Adipose tissue (tissue), 3 donors: ENCODE results near the gene SLC16A8. TPM values are rescaled to one million over a fixed set of nuclear protein-coding genes. Genes with fewer than 3 reads are reported as not detected.
A peak's percentile ranks its signal among the peaks of the same experiment; 100 is the strongest.
"Not testable (repeated sequence)": the region's sequence is repeated elsewhere in the genome, so short reads cannot be mapped to it uniquely, and the experiment has no call there.

ENCODE experiments used
- H3K27ac ChIP-seq: one replicate; pipeline ENCODE4 v1.5.1; 2013; ENCODE audit warnings: low read depth, low read length
- WGBS, 3 donors: extraction: QIAGEN DNeasy Blood & Tissue Kit; methylation state at CpG; one replicate each; pipeline ENCODE4 v1.1.7; 2013; 5-methylcytosine and 5-hydroxymethylcytosine counted together
- polyA plus RNA-seq, 3 donors: library from polyadenylated mRNA; stranded (reverse); fragments of 200-250 nt; gene quantifications; one replicate each; pipeline ENCODE4 v1.2.3, GENCODE V29; 2013
- donor health status: healthy with polysubstance abuse.
- donor health status: Bipolar disorder and iron deficiency.
- donor health status: healthy.

SLC16A8 gene
- polyA plus RNA-seq, 3 donors = 0.21 to 0.34 (median 0.31) TPM

DNA sequence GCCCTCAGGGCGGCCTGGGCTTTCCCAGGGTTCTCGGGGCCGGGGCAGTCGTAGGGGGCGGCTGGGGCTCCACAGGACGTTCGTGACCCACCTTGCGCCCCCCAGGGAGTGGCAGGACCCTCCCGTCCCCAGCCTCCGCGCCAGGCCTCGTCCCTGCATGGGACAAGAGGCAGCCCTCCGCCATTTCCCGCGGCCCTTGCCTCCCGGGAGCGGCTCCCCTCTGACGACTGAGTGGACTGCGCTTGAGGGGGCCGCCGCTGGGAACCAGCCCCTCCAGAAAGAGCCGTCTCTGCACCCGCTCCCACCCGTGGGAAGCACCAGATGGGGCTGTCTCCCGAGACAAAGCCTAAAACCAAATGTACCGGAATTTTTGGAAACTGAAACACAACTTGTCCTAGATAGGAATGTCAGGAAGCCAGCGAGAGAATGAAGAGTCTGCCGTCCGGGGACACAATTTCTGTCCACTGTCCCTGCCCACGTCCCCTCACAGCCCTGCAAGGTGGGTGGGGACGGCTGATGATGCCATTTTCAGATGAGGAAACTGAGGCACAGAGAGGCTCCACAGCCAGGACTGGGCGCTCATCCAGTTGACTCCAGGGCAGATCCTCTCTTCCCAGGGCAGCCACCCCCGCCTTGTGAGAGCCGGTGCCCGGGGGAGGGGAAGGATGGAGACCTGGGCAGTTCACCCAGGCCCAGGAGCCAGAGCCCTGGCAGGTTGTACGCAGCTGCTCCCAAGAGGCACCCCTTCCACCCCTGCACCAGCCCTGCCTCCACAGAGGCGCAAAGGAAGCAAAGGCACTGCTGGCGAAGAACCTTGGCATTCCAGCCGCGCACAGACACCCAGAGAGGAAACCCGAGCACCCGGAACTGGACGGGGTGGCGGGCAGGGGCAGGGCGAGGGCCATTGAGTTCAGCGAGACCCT is 44.8 kb downstream of the SLC16A8 start:
- H3K27ac ChIP-seq = peak overlapping the region; percentile 24
- WGBS, 3 donors = 64 to 74% (median 73%) methylated on average over 45 to 46 of the region's 46 CpGs

DNA sequence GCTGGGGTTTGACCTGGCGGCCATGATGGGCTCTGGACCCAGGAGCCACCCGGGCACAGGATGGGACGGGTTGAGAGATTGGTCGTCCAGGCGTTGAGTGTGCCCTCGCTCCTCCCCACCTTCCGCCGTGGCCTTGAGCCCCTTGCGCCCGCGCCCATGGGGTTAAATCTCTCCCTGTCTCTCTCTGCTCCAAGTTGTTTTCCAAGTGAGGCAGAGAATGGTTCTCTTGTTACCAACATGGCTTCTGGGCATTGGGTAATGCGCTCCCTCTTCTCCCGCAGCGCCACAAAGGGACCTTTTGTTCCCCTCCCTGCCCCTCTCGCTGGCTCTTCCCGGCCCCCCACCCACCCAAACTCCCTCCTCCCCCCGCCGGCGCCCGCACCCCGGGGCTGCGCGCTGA is 45.6 kb downstream of the SLC16A8 start:
- no peak overlapping the region for H3K27ac ChIP-seq
- 91 to 94% (median 93%) methylated on average over 23 of the region's 23 CpGs for WGBS, 3 donors

DNA sequence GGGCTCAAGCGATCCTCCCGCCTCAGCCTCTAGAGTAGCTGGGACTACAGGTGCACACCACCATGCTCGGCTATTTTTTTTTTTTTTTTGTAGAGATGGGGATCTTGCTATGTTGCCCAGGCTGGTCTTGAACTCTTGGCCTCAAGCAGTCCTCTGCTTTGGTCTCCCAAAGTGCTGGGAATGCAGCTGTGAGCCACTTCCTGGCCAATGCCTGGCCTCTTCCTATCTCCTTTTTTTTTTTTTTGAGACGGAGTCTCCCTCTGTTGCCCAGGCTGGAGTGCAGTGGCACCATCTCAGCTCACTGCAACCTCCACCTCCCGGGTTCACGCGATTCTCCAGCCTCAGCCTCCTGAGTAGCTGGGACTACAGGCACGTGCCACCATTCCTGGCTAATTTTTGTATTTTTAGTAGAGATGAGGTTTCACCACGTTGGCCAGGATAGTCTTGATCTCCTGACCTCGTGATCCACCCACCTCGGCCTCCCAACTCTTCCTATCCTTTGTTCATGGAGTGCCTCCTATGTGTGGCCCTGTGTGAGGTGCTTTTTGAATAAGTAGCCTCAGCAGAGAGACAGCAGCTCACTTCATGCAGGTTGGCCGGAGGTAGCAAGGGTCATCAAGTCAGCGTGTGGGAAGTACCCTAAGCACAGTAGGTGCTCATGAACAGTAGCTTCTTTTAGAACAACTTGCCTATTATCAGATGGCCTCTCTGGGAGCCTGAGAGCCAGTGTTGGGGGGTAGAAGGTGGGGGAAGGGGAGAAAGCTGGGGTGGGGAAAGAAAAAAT is 46.4 kb downstream of the SLC16A8 start:
- not testable (repeated sequence) for H3K27ac ChIP-seq
- WGBS, 3 donors = 88 to 90% (median 89%) methylated on average over 13 of the region's 13 CpGs

DNA sequence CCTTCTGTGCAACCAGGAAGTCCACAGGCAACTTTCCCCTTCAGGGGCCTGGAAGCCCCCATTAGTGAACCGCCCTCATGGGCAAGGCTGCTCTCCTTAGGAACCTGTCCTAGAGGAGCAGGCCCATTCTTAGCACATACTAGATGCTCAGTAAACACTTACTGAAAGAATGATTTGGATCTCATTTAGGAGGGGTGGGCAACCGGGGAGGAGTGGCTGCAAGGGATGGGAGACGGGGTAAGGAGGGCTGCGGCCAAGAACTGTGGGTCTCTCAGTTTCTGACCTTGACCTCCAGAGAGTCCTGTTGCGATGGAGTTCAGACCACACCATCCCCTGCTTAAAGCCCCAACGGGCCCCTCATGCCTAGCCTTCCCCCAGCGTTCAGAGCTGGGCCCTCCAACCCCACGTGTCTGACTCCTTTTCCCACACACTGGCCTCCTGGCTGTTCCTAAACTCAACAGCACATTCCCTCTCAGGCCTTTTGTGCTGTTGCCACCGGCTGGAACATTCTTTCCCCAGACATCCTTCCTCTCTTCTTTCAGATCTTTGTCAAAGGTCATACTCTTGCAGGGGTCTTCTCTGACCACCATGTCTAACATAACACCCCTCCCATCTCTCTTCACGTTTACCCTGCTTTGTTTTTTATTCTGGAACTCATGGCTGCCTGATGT is 47.5 kb downstream of the SLC16A8 start:
- WGBS, 3 donors = 67 to 77% (median 73%) methylated on average over 10 of the region's 10 CpGs
- H3K27ac ChIP-seq = no peak overlapping the region

DNA sequence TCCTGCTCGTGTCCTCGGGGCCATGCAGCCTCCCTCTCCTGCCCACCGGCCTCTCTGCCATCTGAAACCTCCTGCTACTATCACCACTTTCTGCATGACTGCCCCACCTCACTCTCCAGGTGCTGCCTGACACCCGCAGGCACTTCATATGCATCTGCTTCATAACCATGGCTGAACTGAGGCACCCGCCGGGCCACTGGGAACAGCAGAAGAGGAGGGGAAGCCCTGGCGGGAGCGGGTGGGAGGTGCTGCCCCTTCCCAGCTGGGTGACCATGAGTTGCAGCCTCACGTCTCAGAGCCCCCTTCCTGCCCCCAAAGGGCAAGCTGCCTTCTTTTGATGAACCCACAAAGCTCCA is 48.5 kb downstream of the SLC16A8 start:
- H3K27ac ChIP-seq = no peak overlapping the region

DNA sequence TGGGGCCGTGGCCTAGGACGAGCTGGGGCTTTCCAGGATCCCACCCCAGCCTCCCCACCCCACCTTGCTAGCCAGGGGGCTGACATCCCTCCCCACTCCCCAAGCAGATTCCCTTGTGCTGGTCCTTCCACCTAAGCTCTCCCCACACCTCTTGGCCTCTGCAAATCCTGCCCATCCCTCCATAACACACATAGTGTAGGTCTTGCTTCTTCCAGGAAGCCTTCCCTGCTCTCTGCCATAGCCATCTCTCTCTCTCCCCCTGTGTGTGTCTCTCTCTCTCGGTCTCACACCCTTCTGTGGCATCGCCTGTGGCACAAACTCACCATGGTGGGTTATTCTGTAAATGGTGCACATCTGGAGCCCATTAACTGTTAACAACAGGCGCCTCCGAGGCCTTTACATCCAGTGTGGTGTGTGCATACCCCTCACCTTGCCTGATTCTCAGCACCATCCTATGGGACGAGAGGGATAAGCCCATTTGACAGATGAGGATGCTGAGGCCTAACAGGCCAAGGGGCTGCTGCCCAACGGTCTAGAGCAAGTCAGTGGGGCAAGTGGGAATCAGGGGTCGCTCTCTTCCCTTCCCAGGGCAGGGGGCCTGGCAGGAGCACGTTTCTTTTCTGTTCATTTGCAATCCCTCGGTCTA is 49.0 kb downstream of the SLC16A8 start:
- peak overlapping the region; percentile 49 for H3K27ac ChIP-seq
- WGBS, 3 donors = 77 to 88% (median 78%) methylated on average over 10 to 11 of the region's 11 CpGs

More for the DNA sequence above, 48.5 kb downstream of the SLC16A8 start:
- WGBS, 3 donors = 87 to 89% (median 88%) methylated on average over 9 of the region's 9 CpGs

DNA sequence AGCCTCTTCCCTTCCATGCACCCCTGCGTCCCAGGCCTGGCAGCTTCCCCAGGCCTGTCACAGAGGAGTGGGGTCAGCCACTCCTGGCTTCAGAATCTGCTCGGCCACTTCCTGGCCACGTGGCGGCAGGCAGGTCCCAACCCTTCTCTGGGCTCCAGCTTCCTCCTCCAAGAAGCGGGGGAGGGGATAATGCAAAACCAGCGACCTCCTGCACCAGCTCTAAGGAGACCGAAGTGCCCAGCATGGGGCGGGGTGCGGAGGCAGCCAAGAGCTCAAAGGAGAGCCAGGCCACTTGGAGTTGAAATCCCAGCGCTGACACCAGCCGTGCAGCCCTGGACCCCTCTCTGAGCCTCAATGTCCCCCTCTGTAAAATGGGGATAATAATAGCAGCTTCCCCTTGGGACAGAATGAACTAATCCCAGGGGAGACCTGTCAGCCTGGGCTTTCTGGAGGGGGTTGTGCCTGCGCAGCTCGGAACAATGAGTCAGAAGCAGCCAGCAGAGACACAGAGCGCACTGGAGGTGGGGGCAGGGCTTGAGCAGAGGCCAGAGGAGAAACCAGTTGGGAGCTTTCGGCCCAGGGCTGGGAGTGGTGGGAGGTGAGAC is 49.6 kb downstream of the SLC16A8 start:
- H3K27ac ChIP-seq = peak overlapping the region; percentile 49

DNA sequence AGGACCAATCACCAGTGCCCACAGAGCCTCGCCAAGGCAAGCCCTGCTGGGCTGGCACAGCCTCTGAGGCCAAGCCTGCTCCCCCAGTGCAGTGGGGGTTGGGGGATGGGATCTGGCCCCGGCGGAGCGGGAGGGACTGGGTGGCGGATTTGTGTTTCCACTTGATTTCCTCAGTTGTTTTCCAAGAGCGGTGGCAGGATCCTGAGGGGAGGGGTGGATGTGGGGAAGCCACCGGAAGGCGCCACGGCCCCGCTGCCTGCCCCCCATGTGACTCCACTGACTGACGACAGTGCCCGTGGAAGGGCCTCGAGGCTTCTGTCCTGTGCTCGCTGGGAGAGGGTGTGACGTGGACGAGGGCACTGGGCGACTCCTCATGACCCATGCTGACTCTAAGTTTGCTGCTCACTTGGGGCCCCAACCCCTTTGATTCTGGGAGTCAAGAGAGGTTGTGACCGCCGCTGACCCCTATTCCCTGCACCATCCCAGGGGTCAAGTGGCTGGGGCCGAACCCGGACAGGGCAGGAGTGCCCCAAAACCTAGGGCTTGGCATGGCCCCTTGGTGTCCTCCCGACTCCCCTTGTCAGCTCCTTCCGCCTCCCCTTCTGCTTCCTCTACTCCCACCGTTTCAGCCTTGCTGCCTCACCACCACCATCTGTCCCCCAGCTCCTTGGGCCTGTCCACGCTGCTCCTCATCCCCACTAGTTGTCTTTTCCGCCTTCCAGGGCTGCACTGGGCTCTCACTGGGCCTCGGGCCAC is 50.3 kb downstream of the SLC16A8 start:
- no peak overlapping the region for H3K27ac ChIP-seq
- 59 to 84% (median 71%) methylated on average over 27 of the region's 27 CpGs for whole genome bisulfite sequencing, 3 donors

More for the DNA sequence above, 49.6 kb downstream of the SLC16A8 start:
- 38 to 70% (median 39%) methylated on average over 15 of the region's 15 CpGs for WGBS, 3 donors

DNA sequence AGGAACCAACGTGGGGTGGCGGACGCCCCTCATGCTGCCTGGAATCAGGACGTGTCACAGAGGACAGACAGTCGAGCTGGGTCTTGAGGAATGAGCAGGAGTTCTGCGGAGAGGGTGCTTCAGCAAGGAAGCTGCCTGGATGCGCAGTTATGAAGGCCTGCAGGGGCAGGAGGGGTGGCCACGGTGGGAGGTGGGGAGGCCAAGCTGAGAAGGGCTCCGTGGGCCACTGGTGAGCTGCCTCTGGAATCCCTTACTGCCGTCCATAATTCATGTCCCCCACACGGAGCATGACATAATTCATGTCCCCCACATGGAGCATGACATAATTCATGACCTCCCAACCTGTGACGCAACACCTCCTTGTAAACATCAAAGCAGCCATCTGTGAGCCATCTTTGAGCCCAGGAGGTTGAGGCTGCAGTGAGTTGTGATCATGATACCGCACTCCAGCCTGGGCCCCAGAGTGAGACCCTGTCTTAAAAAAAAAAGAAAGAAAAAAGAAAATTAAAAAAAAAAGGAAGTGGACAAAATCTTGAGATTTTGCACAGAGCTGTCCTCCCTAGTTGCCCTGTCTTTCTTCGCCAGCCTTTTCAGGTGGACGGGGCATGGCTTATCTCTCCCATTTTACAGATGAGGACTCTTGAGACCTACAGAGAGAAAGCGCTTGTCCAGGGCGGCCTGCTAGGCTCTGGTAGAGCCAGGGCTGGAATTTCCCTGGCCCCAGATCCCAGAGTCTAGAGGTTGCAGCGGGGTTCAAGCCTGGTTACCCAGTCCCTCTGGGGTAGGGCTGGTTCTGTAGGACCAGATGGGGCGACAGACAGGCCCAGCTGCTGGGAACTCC is 51.1 kb downstream of the SLC16A8 start:
- 78 to 81% (median 78%) methylated on average over 19 of the region's 19 CpGs for WGBS, 3 donors
- H3K27ac ChIP-seq = no peak overlapping the region

DNA sequence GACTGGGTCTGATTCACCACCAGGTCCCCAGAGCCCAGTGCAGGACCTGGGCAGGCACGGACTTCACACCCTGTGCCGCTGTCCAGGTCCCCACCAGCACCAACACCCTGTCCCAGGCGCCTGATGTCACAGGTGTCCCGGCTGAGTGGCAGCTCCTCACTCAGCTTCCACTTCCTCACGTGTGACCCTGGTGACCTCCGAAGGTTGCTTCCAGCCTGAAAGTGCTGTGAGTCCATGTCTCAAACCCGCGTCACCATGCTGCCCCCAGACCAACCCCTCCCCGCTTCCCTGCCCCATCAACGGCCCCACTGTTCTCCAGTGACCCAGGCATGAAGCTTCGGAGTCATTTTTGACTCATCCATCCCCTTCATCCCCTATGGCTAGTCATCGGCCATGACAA is 52.5 kb downstream of the SLC16A8 start:
- 89 to 92% (median 90%) methylated on average over 12 of the region's 12 CpGs for WGBS, 3 donors

DNA sequence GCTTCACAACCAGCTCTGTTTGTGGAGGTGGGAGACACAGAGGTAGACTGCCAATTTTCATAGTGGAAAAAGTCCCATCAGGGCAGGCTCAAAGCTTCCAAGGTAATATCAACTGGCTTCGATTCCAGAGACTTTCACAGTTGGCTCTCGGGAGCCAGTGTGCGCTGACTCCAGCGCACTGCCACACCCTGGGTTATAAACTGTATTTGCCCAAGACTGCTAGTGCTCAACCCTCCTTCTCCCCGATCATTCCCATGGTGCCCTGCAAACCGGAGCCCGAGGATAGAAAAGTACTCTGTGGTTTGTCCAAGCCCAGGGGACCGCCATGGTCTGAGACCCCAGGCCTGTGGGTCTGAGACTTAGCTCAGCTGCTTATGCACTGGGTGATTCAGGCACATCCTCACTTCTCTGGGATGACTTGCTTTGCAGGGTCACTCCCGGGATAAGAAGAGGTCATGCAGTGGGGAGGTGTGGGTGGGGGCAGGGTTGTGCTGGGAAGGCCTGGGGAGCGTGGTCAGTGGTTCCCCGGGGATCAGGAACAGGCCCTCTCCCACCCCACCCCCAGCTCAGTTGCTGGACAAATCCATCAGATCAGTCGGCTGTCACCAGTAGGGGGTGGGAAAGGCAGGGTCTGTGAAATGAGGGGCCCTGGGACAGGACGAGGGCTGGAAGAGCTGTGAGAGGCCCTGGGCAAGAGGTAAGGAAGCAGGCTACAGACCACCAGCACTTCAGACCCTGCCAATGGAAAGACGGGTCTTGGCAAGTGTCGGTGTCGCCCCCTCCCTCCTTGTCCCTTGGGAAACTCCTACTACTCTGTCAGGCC is 53.5 kb downstream of the SLC16A8 start:
- 66 to 78% (median 72%) methylated on average over 16 of the region's 16 CpGs for WGBS, 3 donors

More for the DNA sequence above, 52.5 kb downstream of the SLC16A8 start:
- H3K27ac ChIP-seq = no peak overlapping the region

DNA sequence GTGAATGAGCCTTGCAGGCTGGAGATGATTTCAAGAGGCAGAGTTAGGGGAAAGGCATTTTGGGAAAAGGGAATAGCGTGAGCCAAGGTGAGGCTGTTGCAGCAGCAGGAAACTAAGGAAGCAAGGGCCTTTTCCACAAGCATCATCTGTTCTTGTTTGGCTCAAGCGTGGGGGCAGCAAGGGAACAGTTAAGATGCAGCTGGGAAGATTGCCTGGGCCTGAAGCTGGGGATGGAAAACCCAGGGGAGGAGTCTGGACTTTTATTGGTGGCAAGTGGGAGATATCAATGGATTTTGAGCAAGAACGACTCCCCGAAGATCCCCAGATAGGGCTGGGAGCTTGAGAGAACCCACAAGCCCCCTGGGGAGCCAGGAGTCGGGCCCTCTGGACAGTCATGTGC is 54.1 kb downstream of the SLC16A8 start:
- whole genome bisulfite sequencing, 3 donors = 62 to 68% (median 64%) methylated on average over 5 of the region's 5 CpGs

More for the DNA sequence above, 53.5 kb downstream of the SLC16A8 start:
- no peak overlapping the region for H3K27ac ChIP-seq

DNA sequence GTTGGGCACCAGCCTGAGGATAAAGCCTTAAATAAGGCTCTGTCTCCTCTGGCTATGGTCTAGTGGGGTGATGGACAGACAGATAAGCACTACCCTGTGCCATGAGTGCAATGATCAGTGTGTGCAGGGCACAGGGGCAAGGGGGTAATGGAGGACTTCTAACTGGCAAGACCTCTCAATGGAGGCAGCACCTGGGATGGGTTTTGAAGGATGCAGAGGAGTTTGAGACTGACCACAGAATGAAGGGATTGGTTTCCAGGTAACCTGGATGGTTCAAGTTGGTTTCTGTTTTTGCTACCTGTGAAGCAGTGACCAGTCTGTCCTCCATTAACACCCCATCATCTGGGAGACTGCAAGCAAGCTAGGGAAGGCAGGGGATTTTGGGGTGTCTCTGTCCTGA is 54.6 kb downstream of the SLC16A8 start:
- no peak overlapping the region for H3K27ac ChIP-seq

More for the DNA sequence above, 54.1 kb downstream of the SLC16A8 start:
- no peak overlapping the region for H3K27ac ChIP-seq

DNA sequence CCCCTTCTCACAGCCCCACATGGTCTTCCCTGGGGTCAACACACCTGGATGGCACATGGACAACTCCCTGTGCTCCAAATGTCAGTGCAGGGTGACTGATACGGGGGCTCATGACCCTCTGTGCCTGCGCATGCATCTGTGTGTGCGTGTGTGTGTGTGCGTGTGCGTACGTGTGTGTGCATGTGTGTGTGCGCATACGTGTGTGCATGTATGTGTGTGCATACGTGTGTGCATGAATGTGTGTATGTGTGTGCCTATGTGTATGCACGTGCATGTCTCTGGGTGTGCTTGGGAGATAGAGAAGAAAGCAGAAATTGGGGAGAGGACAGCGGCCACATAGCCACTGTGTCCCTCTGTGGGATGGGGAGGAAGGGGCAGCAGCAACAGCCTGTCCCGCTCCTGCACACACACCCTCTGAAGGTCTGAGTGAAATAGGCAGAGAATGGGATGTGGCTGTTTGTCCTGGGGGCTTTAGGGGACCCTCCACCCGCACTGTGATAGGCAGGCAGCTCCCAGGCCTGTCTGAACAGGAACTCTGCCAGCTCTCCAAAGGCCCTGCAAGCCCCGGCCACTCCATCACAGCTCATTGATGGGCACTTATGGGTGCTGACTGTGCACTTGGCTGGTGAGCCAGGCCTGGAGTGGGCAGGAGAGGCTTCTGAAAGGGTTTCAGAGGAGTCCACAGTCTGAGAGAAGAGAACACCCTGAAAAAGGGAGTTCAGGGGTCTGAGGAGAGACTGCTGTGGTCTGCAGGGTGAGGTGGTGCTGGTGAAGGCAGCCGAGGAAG is 55.4 kb downstream of the SLC16A8 start:
- WGBS, 3 donors = 83 to 94% (median 92%) methylated on average over 15 of the region's 15 CpGs
- no peak overlapping the region for H3K27ac ChIP-seq
